Gastrocnemius medialis (tissue), 4 donors: ENCODE results near the gene RETREG1.

Experiments used
- CTCF ChIP-seq, 5 experiments: fragments of 450-650 bp in 3 of 5; fragments of 200-600 bp in 2 of 5; sonication (generic) in 2 of 5; IDR thresholded peaks in 4 of 5; conservative IDR thresholded peaks in 1 of 5; 1 replicate in 4 of 5; 2 replicates in 1 of 5; pipeline ENCODE4 v1.5.1; 2016 to 2019; ENCODE audit warnings: antibody characterized with exemption in 5 of 5, mild to moderate bottlenecking in 3 of 5, moderate library complexity in 3 of 5
- POLR2A ChIP-seq, 2 donors: fragments of 450-650 bp; IDR thresholded peaks; one replicate each; pipeline ENCODE4 v1.6.1; 2017; ENCODE audit warnings: antibody characterized with exemption in 2 of 2, mild to moderate bottlenecking in 2 of 2, moderate library complexity in 2 of 2

GRCh38 chr5:16596581-16596940 is 20.2 kb downstream of the RETREG1 start:
- TF ChIP-seq CTCF (IDR thresholded peaks at IDR 0.05 in 4 of 5, conservative IDR thresholded peaks at IDR 0.05 in 1 of 5) = no peak
- no peak for TF ChIP-seq POLR2A (IDR thresholded peaks at IDR 0.05)
